Endothelial cell of umbilical vein (primary cell): Measurements from ENCODE around the gene HPCAL4. TPM values are rescaled to one million over a fixed set of nuclear protein-coding genes. Genes with fewer than 3 reads are reported as not detected.

Experiments used
- BruUV-seq: library from RNA; stranded (reverse); fragments of 400-500 nt; replicated peaks from 2 replicates; lab custom pipeline; 2021; lab: Mats Ljungman, UMichigan
- CTCF ChIA-PET: fragments of 300-600, 350-600 bp; sonication (Branson Sonifier 250); formaldehyde crosslinking; loops from one replicate; lab custom pipeline; 2021; ENCODE audit warnings: antibody characterized with exemption, inconsistent platforms; lab: Charles Lee
- POLR2A ChIA-PET: fragments of 300-600, 350-600 bp; sonication (Branson Sonifier 250); formaldehyde crosslinking; loops from one replicate; lab custom pipeline; 2021; ENCODE audit warnings: antibody characterized with exemption, inconsistent platforms; lab: Charles Lee
- DNase-seq: peaks from one replicate; pipeline ENCODE4 v3.0.0-alpha.2; 2011; ENCODE audit warnings: low read depth, low spot score
- FAIRE-seq: peaks from 2 replicates; lab custom pipeline; 2011; peaks lifted over from hg19 to GRCh38; lab: Jason Lieb, UNC
- H2AFZ ChIP-seq: 2 replicates; pipeline ENCODE4 v1.6.0; 2012; ENCODE audit warnings: low read depth, low read length, control low read depth, inconsistent platforms
- H3K27ac ChIP-seq: 2 replicates; pipeline ENCODE4 v1.5.1; 2011; ENCODE audit warnings: low read depth, mild to moderate bottlenecking, control low read depth, low read length, moderate library complexity; ENCODE audit not compliant: insufficient read depth
- H3K27me3 ChIP-seq, 2 experiments: 2 replicates each; pipeline versions ENCODE4 v1.6.0 to v1.6.1; 2011; ENCODE audit warnings: low read length in 2 of 2, mixed read lengths in 1 of 2; ENCODE audit not compliant: control insufficient read depth in 2 of 2, insufficient read depth in 2 of 2
- H3K36me3 ChIP-seq, 2 experiments: 2 replicates in 1 of 2; 3 replicates in 1 of 2; pipeline ENCODE4 v1.5.1; 2011; ENCODE audit warnings: low read length in 2 of 2, mild to moderate bottlenecking in 1 of 2, moderate library complexity in 1 of 2; ENCODE audit not compliant: control insufficient read depth in 2 of 2, insufficient read depth in 2 of 2; ENCODE audit errors: extremely low read depth in 1 of 2
- H3K4me1 ChIP-seq: 3 replicates; pipeline ENCODE4 v1.5.1; 2011; ENCODE audit warnings: mild to moderate bottlenecking, low read length; ENCODE audit not compliant: control insufficient read depth, insufficient read depth; ENCODE audit errors: extremely low read depth
- H3K4me2 ChIP-seq: 2 replicates; pipeline ENCODE4 v1.6.1; 2011; ENCODE audit warnings: low read length, control low read depth, mixed read lengths; ENCODE audit not compliant: insufficient read depth
- H3K4me3 ChIP-seq, 3 experiments: fragments of 200-600 bp in 1 of 3; sonication (generic), shearing (Covaris generic) in 1 of 3; replicated peaks in 1 of 3; 2 replicates each; pipeline ENCODE4 v1.5.1; 2011 to 2016; ENCODE audit warnings: control low read depth in 3 of 3, low read length in 3 of 3, mild to moderate bottlenecking in 2 of 3, inconsistent platforms in 1 of 3, low read depth in 1 of 3, moderate library complexity in 1 of 3; ENCODE audit not compliant: insufficient read depth in 1 of 3
- H3K79me2 ChIP-seq: 2 replicates; pipeline ENCODE4 v1.6.0; 2012; ENCODE audit warnings: low read length, inconsistent platforms; ENCODE audit not compliant: control insufficient read depth, insufficient read depth
- H3K9ac ChIP-seq: replicated peaks from 2 replicates; pipeline ENCODE3; 2011; ENCODE audit warnings: low read length, control low read depth; ENCODE audit not compliant: insufficient read depth; ENCODE audit errors: extremely low read depth
- H3K9me1 ChIP-seq: replicated peaks from 3 replicates; pipeline ENCODE4 v1.6.0; 2011; ENCODE audit warnings: mild to moderate bottlenecking, low read length; ENCODE audit not compliant: control insufficient read depth, insufficient read depth; ENCODE audit errors: extremely low read depth
- H3K9me3 ChIP-seq: replicated peaks from 2 replicates; pipeline ENCODE4 v1.5.1; 2012; ENCODE audit warnings: low read length, inconsistent platforms; ENCODE audit not compliant: control insufficient read depth, insufficient read depth
- H4K20me1 ChIP-seq: replicated peaks from 2 replicates; pipeline ENCODE3; 2011; ENCODE audit warnings: mild to moderate bottlenecking, low read length; ENCODE audit not compliant: control insufficient read depth, insufficient read depth; ENCODE audit errors: extremely low read depth
- EZH2 ChIP-seq: IDR thresholded peaks from 2 replicates; pipeline ENCODE4 v1.6.1; 2012; ENCODE audit warnings: borderline replicate concordance, low read depth, mild to moderate bottlenecking, moderate library complexity, low read length, inconsistent platforms; ENCODE audit not compliant: severe bottlenecking
- FOS ChIP-seq: IDR thresholded peaks from 2 replicates; pipeline ENCODE4 v1.6.1; 2011; ENCODE audit warnings: mild to moderate bottlenecking, low read length, moderate library complexity, borderline replicate concordance; ENCODE audit not compliant: insufficient read depth
- GATA2 ChIP-seq: IDR thresholded peaks from 2 replicates; pipeline ENCODE4 v1.7.0; 2011; ENCODE audit warnings: low read depth, mild to moderate bottlenecking, moderate library complexity, mixed read lengths, low read length; ENCODE audit not compliant: insufficient read length, insufficient read depth
- dilution Hi-C: fragments of 300-500 bp; cut with MboI; formaldehyde crosslinking; loops from one replicate; pipeline ENCODE4 v1.15.0; 2019; ENCODE audit warnings: low sequenced_read_pairs; ENCODE audit not compliant: extremely low pct_ligation_motif_present
- intact Hi-C: fragments of 100-400 bp; cut with micrococcal nuclease; formaldehyde crosslinking; loops from one replicate; pipeline ENCODE4 v1.10.0; 2022
- polyA plus RNA-seq, 4 experiments: library from polyadenylated mRNA; depleted of rRNA in 3 of 4; stranded (reverse) in 3 of 4; unstranded in 1 of 4; fragments of >200 nt; gene quantifications; 2 replicates each; pipeline versions ENCODE4 v1.2.1 to v1.2.3, GENCODE V29; 2011 to 2012; ENCODE audit warnings: missing spikeins in 1 of 4
- small RNA-seq: library from RNA; depleted of rRNA; stranded (forward); fragments of <200 nt; gene quantifications from one replicate; pipeline ENCODE3, GENCODE V24; 2012; ENCODE audit warnings: low replicate concordance, low read depth; ENCODE audit not compliant: insufficient read depth, insufficient read length
- total RNA-seq: library from RNA; stranded (reverse); gene quantifications from 2 replicates; pipeline ENCODE4 v1.2.3, GENCODE V29; 2021

The HPCAL4 gene
- total and polyA plus RNA-seq, 2 donors (not counting 3 experiments of a cell fraction or from before 2014, with no cell fraction given), result not detected

GRCh38 chr1:39628807-39629350 lies 62.4 kb downstream of the HPCAL4 start:
- no peaks in the 10 kb centered on the region for H3K79me2 ChIP-seq
- TF ChIP-seq EZH2 (no peak), GATA2 (no peak), FOS (no peak)
- no peaks in the 10 kb centered on the region for H3K36me3 ChIP-seq
- no peaks in the 10 kb centered on the region for H3K4me1 ChIP-seq
- no peak overlapping the region for H3K4me3 ChIP-seq
- H2AFZ ChIP-seq, result no peak overlapping the region
- no TSS peak for BruUV-seq
- no peak overlapping the region for H3K27ac ChIP-seq
- intact Hi-C loops (no loop called here), dilution Hi-C loops (no loop called here)
- no peaks in the 10 kb centered on the region for H3K9me1 ChIP-seq
- POLR2A ChIA-PET, result no interaction called here
- no peak overlapping the region for H3K4me2 ChIP-seq
- H4K20me1 ChIP-seq, result no peaks in the 10 kb centered on the region
- peaks cover 43 to 44% of the 10 kb centered on the region in 2 experiments for H3K27me3 ChIP-seq
- no peak for DNase-seq
- CTCF ChIA-PET, result interaction anchor here (1.2 kb wide), 1 partner anchor 23 kb away, joined by 4 read pairs; no protein-coding TSS in a partner anchor
- no peak for FAIRE-seq
- H3K9ac ChIP-seq, result no peak overlapping the region
- H3K9me3 ChIP-seq, result no peaks in the 10 kb centered on the region

Small RNA genes within 50 kb of the gene (small RNA-seq; reads per million reads assigned to genes)
- not detected for gene RNU7-121P

Other genes with a start within 250 kb of the HPCAL4 start
- 0.44 TPM in 1 of 2 replicates, not detected in the other for gene BMP8A, start 199.8 kb downstream of the HPCAL4 start, total RNA-seq
- 0.16 and 0.25 TPM in 2 replicates for gene BMP8A, start 199.8 kb downstream of the HPCAL4 start, polyA plus RNA-seq
- 282 and 302 TPM in 2 replicates for gene PABPC4, start 114.6 kb downstream of the HPCAL4 start, total RNA-seq
- 102 and 114 TPM in 2 replicates for gene PABPC4, start 114.6 kb downstream of the HPCAL4 start, polyA plus RNA-seq
- not detected in 2 replicates for gene HEYL, start 51.8 kb downstream of the HPCAL4 start, total RNA-seq
- not detected in 2 replicates for gene HEYL, start 51.8 kb downstream of the HPCAL4 start, polyA plus RNA-seq
- gene NT5C1A, start 19.3 kb downstream of the HPCAL4 start, total RNA-seq, result not detected in 2 replicates
- gene NT5C1A, start 19.3 kb downstream of the HPCAL4 start, polyA plus RNA-seq, result not detected in 2 replicates
- 42.6 and 44.4 TPM in 2 replicates for gene PPIE, start 47.4 kb upstream of the HPCAL4 start, total RNA-seq
- gene PPIE, start 47.4 kb upstream of the HPCAL4 start, polyA plus RNA-seq, result 55.7 and 74.9 TPM in 2 replicates
- gene OXCT2, start 79.9 kb upstream of the HPCAL4 start, total RNA-seq, result 0.48 and 0.60 TPM in 2 replicates
- 0.84 and 1.0 TPM in 2 replicates for gene OXCT2, start 79.9 kb upstream of the HPCAL4 start, polyA plus RNA-seq
- gene BMP8B, start 97.4 kb upstream of the HPCAL4 start, total RNA-seq, result 0.07 TPM in 1 of 2 replicates, not detected in the other
- gene BMP8B, start 97.4 kb upstream of the HPCAL4 start, polyA plus RNA-seq, result 0.03 TPM in 1 of 2 replicates, not detected in the other
- 13.4 and 19.9 TPM in 2 replicates for gene TRIT1, start 192.1 kb upstream of the HPCAL4 start, total RNA-seq
- gene TRIT1, start 192.1 kb upstream of the HPCAL4 start, polyA plus RNA-seq, result 6.3 and 8.6 TPM in 2 replicates
- gene MYCL, start 210.5 kb upstream of the HPCAL4 start, total RNA-seq, result 1.4 and 2.1 TPM in 2 replicates
- 1.3 and 1.5 TPM in 2 replicates for gene MYCL, start 210.5 kb upstream of the HPCAL4 start, polyA plus RNA-seq